ENCODE measurements around the gene PDE6A.

The PDE6A gene

GRCh38 chr5:149898811-149899210 lies 45.8 kb downstream of the PDE6A start:
- Histone ChIP-seq H3K9me3 (ENCODE audit: control insufficient read depth in 5 of 5, low read length in 5 of 5) (no peaks in the 10 kb centered on the region), H3K36me3 (ENCODE audit: control insufficient read depth in 5 of 5, insufficient read depth in 5 of 5, low read length in 5 of 5) (no peaks in the 10 kb centered on the region), H3K9ac (ENCODE audit: low read length in 5 of 5) (no peak overlapping the region), H3K4me3 (ENCODE audit: low read depth in 1 of 5, low read length in 5 of 5) (no peak overlapping the region), H3K27ac (ENCODE audit: low read depth, low read length) (no peak overlapping the region), H3K27me3 (ENCODE audit: control insufficient read depth in 5 of 5, insufficient read depth in 4 of 5, low read length in 5 of 5) (peaks cover 0 to 6% (median 0%) of the 10 kb centered on the region in 5 donors), H3K4me1 (ENCODE audit: control insufficient read depth in 5 of 5, insufficient read depth in 5 of 5, low read length in 5 of 5) (no peaks in the 10 kb centered on the region)

GRCh38 chr5:149895416-149896345 lies 48.9 kb downstream of the PDE6A start:
- Histone ChIP-seq H3K36me3 (ENCODE audit: control insufficient read depth in 5 of 5, insufficient read depth in 5 of 5, low read length in 5 of 5) (no peaks in the 10 kb centered on the region), H3K27me3 (ENCODE audit: control insufficient read depth in 5 of 5, insufficient read depth in 4 of 5, low read length in 5 of 5) (peaks cover 0 to 6% (median 0%) of the 10 kb centered on the region in 5 donors), H3K4me3 (ENCODE audit: low read depth in 1 of 5, low read length in 5 of 5) (no peak overlapping the region), H3K27ac (ENCODE audit: low read depth, low read length) (no peak overlapping the region), H3K9ac (ENCODE audit: low read length in 5 of 5) (no peak overlapping the region), H3K9me3 (ENCODE audit: control insufficient read depth in 5 of 5, low read length in 5 of 5) (no peaks in the 10 kb centered on the region), H3K4me1 (ENCODE audit: control insufficient read depth in 5 of 5, insufficient read depth in 5 of 5, low read length in 5 of 5) (peaks cover 0 to 2% (median 0%) of the 10 kb centered on the region in 5 donors)

- Histone ChIP-seq H3K4me1 (ENCODE audit: control insufficient read depth in 5 of 5, insufficient read depth in 5 of 5, low read length in 5 of 5) (peaks cover 0 to 5% (median 0%) of the 10 kb centered on the region in 5 donors), H3K9me3 (ENCODE audit: control insufficient read depth in 5 of 5, low read length in 5 of 5) (no peaks in the 10 kb centered on the region), H3K9ac (ENCODE audit: low read length in 5 of 5) (no peak overlapping the region), H3K4me3 (ENCODE audit: low read depth in 1 of 5, low read length in 5 of 5) (no peak overlapping the region), H3K27me3 (ENCODE audit: control insufficient read depth in 5 of 5, insufficient read depth in 4 of 5, low read length in 5 of 5) (peaks cover 0 to 6% (median 0%) of the 10 kb centered on the region in 5 donors), H3K36me3 (ENCODE audit: control insufficient read depth in 5 of 5, insufficient read depth in 5 of 5, low read length in 5 of 5) (no peaks in the 10 kb centered on the region), H3K27ac (ENCODE audit: low read depth, low read length) (no peak overlapping the region)
Observed at GRCh38 chr5:149894237-149894636, 50.4 kb downstream of the PDE6A start.

- Histone ChIP-seq H3K9me3 (ENCODE audit: control insufficient read depth in 5 of 5, low read length in 5 of 5) (no peaks in the 10 kb centered on the region), H3K27me3 (ENCODE audit: control insufficient read depth in 5 of 5, insufficient read depth in 4 of 5, low read length in 5 of 5) (peaks cover 0 to 6% (median 0%) of the 10 kb centered on the region in 5 donors), H3K4me3 (ENCODE audit: low read depth in 1 of 5, low read length in 5 of 5) (no peak overlapping the region), H3K4me1 (ENCODE audit: control insufficient read depth in 5 of 5, insufficient read depth in 5 of 5, low read length in 5 of 5) (peaks cover 0 to 5% (median 0%) of the 10 kb centered on the region in 5 donors), H3K9ac (ENCODE audit: low read length in 5 of 5) (no peak overlapping the region), H3K36me3 (ENCODE audit: control insufficient read depth in 5 of 5, insufficient read depth in 5 of 5, low read length in 5 of 5) (no peaks in the 10 kb centered on the region), H3K27ac (ENCODE audit: low read depth, low read length) (no peak overlapping the region)
Observed at GRCh38 chr5:149893403-149893931, 51.1 kb downstream of the PDE6A start.

GRCh38 chr5:149892594-149892993 lies 52.0 kb downstream of the PDE6A start:
- no peak overlapping the region for H3K27ac ChIP-seq (ENCODE audit: low read depth, low read length)
- H3K36me3 ChIP-seq (ENCODE audit: control insufficient read depth in 5 of 5, insufficient read depth in 5 of 5, low read length in 5 of 5), result no peaks in the 10 kb centered on the region
- H3K4me3 ChIP-seq (ENCODE audit: low read depth in 1 of 5, low read length in 5 of 5), result no peak overlapping the region
- peaks cover 0 to 5% (median 0%) of the 10 kb centered on the region in 5 donors for H3K4me1 ChIP-seq (ENCODE audit: control insufficient read depth in 5 of 5, insufficient read depth in 5 of 5, low read length in 5 of 5)
- H3K9ac ChIP-seq (ENCODE audit: low read length in 5 of 5), result no peak overlapping the region
- peaks cover 0 to 3% (median 0%) of the 10 kb centered on the region in 5 donors for H3K27me3 ChIP-seq (ENCODE audit: control insufficient read depth in 5 of 5, insufficient read depth in 4 of 5, low read length in 5 of 5)
- H3K9me3 ChIP-seq (ENCODE audit: control insufficient read depth in 5 of 5, low read length in 5 of 5), result no peaks in the 10 kb centered on the region

- Histone ChIP-seq H3K36me3 (ENCODE audit: control insufficient read depth in 5 of 5, insufficient read depth in 5 of 5, low read length in 5 of 5) (no peaks in the 10 kb centered on the region), H3K4me1 (ENCODE audit: control insufficient read depth in 5 of 5, insufficient read depth in 5 of 5, low read length in 5 of 5) (peaks cover 0 to 5% (median 0%) of the 10 kb centered on the region in 5 donors), H3K27ac (ENCODE audit: low read depth, low read length) (no peak overlapping the region), H3K27me3 (ENCODE audit: control insufficient read depth in 5 of 5, insufficient read depth in 4 of 5, low read length in 5 of 5) (no peaks in the 10 kb centered on the region), H3K4me3 (ENCODE audit: low read depth in 1 of 5, low read length in 5 of 5) (no peak overlapping the region), H3K9me3 (ENCODE audit: control insufficient read depth in 5 of 5, low read length in 5 of 5) (no peaks in the 10 kb centered on the region), H3K9ac (ENCODE audit: low read length in 5 of 5) (no peak overlapping the region)
Observed at GRCh38 chr5:149888280-149888679, 56.3 kb downstream of the PDE6A start.

GRCh38 chr5:149887622-149888183 lies 56.9 kb downstream of the PDE6A start:
- no peaks in the 10 kb centered on the region for H3K27me3 ChIP-seq (ENCODE audit: control insufficient read depth in 5 of 5, insufficient read depth in 4 of 5, low read length in 5 of 5)
- no peak overlapping the region for H3K9ac ChIP-seq (ENCODE audit: low read length in 5 of 5)
- no peaks in the 10 kb centered on the region for H3K9me3 ChIP-seq (ENCODE audit: control insufficient read depth in 5 of 5, low read length in 5 of 5)
- H3K36me3 ChIP-seq (ENCODE audit: control insufficient read depth in 5 of 5, insufficient read depth in 5 of 5, low read length in 5 of 5), result no peaks in the 10 kb centered on the region
- peaks cover 0 to 5% (median 0%) of the 10 kb centered on the region in 5 donors for H3K4me1 ChIP-seq (ENCODE audit: control insufficient read depth in 5 of 5, insufficient read depth in 5 of 5, low read length in 5 of 5)
- H3K4me3 ChIP-seq (ENCODE audit: low read depth in 1 of 5, low read length in 5 of 5), result no peak overlapping the region
- no peak overlapping the region for H3K27ac ChIP-seq (ENCODE audit: low read depth, low read length)

- Histone ChIP-seq H3K9me3 (ENCODE audit: control insufficient read depth in 5 of 5, low read length in 5 of 5) (no peaks in the 10 kb centered on the region), H3K36me3 (ENCODE audit: control insufficient read depth in 5 of 5, insufficient read depth in 5 of 5, low read length in 5 of 5) (no peaks in the 10 kb centered on the region), H3K27me3 (ENCODE audit: control insufficient read depth in 5 of 5, insufficient read depth in 4 of 5, low read length in 5 of 5) (no peaks in the 10 kb centered on the region), H3K4me3 (ENCODE audit: low read depth in 1 of 5, low read length in 5 of 5) (no peak overlapping the region), H3K9ac (ENCODE audit: low read length in 5 of 5) (no peak overlapping the region), H3K27ac (ENCODE audit: low read depth, low read length) (no peak overlapping the region), H3K4me1 (ENCODE audit: control insufficient read depth in 5 of 5, insufficient read depth in 5 of 5, low read length in 5 of 5) (peaks cover 0 to 5% (median 0%) of the 10 kb centered on the region in 5 donors)
Observed at GRCh38 chr5:149886692-149887470, 57.7 kb downstream of the PDE6A start.

GRCh38 chr5:149886060-149886459 lies 58.5 kb downstream of the PDE6A start:
- Histone ChIP-seq H3K36me3 (ENCODE audit: control insufficient read depth in 5 of 5, insufficient read depth in 5 of 5, low read length in 5 of 5) (no peaks in the 10 kb centered on the region), H3K27me3 (ENCODE audit: control insufficient read depth in 5 of 5, insufficient read depth in 4 of 5, low read length in 5 of 5) (no peaks in the 10 kb centered on the region), H3K4me3 (ENCODE audit: low read depth in 1 of 5, low read length in 5 of 5) (no peak overlapping the region), H3K4me1 (ENCODE audit: control insufficient read depth in 5 of 5, insufficient read depth in 5 of 5, low read length in 5 of 5) (peaks cover 0 to 5% (median 0%) of the 10 kb centered on the region in 5 donors), H3K9ac (ENCODE audit: low read length in 5 of 5) (no peak overlapping the region), H3K27ac (ENCODE audit: low read depth, low read length) (no peak overlapping the region), H3K9me3 (ENCODE audit: control insufficient read depth in 5 of 5, low read length in 5 of 5) (no peaks in the 10 kb centered on the region)
